Measurements from ENCODE around the gene TMEM259.

Gene TMEM259

DNA sequence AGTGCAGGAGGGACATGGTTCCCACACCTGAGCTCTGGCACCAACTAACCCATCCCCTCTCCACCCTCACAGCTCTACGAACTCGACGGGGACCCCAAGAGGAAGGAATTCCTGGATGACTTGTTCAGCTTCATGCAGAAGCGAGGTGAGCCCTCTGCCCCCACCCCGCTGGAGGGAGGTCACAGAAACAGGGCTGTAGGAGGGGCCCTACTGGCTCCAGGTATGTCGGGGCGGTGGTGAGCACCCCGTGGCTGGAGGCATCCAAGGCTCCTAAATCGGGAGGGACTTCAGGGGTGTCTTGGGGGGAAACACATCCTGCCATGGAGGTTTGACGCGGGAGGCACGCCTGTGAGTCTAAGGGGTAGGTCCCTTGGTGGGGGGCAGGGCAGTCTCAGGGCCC, 60.9 kb downstream of the TMEM259 start:
- DNase-seq (ENCODE audit: low read depth in 1 of 2, low spot score in 1 of 2) = no peak
- no peak overlapping the region for H3K4me3 ChIP-seq (replicated peaks; ENCODE audit: insufficient read depth, low read length)
- TF ChIP-seq SPI1 (IDR thresholded peaks at IDR 0.05; ENCODE audit: borderline replicate concordance, low read depth) (no peak), CTCF (IDR thresholded peaks at IDR 0.05; ENCODE audit: insufficient read depth, low read length) (no peak), REST (IDR thresholded peaks at IDR 0.05; ENCODE audit: insufficient replicate concordance, low read depth) (no peak), POLR2AphosphoS5 (IDR thresholded peaks at IDR 0.05; ENCODE audit: low read depth) (no peak), GABPA (IDR thresholded peaks at IDR 0.05; ENCODE audit: low read depth) (no peak)
- H3K27me3 ChIP-seq (ENCODE audit: insufficient read depth, poor library complexity, severe bottlenecking) = no peaks in the 10 kb centered on the region
- H3K27ac ChIP-seq (replicated peaks) = no peak overlapping the region
